Muscle of back (tissue), 11 donors: ENCODE data around the gene DAPK2. TPM values are rescaled to one million over a fixed set of nuclear protein-coding genes. Genes with fewer than 3 reads are reported as not detected.
A peak's percentile ranks its signal among the peaks of the same experiment; 100 is the strongest.

Experiments used
- DNase-seq, 3 donors: peaks; one replicate each; pipeline versions ENCODE4 v3.0.0 to v3.0.0-alpha.2; 2013
- polyA plus RNA-seq, 10 donors: library from polyadenylated mRNA; unstranded; fragments of 120-200 nt; gene quantifications; one replicate each; pipeline ENCODE4 v1.2.1, GENCODE V29; 2013; ENCODE audit not compliant: insufficient read length in 10 of 10

Gene DAPK2
- polyA plus RNA-seq, 10 donors: 2.3 to 5.6 (median 3.4) TPM

DNA sequence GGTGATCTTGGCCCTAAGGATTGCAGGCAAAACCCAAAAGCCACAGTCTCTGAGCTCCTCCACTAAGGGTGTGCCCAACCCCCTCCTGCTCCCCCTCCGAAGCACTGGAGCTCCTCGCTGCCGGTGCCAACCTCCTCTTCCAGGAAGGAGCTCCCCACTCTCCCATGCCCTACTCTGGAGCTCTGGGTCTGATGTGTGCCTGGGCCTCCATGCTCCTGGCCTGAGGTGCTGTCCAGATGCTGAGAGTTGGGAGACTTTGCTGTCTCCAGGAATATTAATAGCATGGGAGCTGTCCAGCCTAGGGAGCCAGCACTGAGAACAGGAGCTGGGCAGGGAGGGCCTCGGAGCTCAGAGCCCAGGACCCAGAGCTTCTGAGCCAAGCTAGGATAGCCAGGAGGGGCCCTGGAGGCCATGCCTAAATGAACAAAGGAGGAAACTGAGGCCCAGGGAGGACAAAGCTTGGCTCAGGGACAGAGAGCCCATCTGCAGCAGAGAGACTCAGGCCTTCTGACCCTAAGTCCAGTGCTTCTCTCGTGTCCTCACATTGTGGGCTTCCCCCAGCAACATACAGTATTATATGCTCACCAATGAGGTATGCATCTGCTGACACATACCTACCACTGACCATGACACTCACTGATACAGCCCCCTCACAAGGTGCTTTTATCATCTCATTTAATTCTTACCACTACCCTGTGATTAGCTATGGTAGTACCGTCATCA is 175.6 kb downstream of the DAPK2 start:
- peak; percentile 80 to 90 (median 84) for DNase-seq

DNA sequence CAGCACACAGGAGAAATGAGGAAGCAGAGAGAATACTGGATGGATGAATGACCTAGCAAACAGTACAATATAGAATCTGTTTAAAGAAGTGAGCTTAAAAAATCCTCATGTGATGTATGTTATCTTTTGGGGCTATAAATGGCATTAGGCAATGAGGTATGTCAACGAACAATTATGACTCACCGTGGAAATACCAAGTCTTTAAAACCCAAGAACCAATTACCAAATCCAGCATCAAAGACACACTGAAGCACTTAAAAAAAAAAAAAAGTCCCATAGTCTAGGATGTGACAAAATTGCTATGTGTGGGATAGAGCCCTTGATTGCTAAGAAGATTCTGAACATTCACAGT is 176.3 kb downstream of the DAPK2 start:
- DNase-seq: no peak

DNA sequence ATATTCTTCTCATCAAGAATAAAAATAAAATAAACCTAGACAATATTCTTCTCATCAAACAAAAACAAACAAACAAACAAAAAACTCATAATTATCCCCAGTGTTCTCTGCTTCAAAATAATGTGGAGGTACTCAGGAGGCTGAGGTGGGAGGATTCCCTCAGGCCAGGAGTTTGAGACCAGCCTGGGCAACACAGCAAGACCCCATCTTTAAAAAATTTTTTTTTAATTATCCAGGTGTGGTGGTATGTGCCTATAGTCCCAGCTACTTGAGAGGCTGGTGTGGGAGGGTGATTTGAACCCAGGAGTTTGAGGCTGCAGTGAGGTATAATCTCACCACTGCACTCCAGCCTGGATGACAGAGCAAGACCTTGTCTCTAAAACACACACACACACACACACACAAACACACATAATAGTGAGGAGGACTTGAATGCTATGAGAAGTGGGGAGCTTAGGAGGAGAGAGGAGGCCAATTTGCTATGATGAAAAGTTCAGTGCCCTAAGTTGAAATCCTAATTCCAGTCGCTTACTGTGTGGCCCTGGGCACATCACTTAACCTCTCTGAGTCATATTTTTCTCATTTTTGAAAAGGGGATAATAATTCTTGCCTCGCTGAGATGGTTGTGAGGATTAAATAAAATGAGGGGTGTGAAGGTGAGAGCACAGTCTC is 176.8 kb downstream of the DAPK2 start:
- DNase-seq: no peak

DNA sequence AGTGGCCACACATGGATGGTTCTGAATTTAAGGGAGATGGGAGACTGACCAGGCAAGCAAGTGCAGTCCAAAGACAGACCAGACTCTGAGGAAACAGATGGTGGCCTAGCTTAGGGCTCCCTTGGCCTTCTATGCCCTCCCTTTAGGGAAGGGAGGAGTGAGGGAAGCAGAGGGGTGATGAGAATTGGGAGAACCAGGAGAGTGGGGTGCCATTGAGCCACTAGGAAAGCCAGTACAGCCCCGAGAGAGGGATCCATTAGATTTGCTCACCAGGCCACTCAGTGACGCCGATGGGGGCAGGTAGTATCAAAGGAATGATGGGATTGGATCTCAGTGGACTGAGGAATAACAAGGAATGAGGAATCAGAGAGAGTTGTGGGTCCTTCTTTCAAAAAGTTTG is 182.1 kb downstream of the DAPK2 start:
- DNase-seq: no peak

DNA sequence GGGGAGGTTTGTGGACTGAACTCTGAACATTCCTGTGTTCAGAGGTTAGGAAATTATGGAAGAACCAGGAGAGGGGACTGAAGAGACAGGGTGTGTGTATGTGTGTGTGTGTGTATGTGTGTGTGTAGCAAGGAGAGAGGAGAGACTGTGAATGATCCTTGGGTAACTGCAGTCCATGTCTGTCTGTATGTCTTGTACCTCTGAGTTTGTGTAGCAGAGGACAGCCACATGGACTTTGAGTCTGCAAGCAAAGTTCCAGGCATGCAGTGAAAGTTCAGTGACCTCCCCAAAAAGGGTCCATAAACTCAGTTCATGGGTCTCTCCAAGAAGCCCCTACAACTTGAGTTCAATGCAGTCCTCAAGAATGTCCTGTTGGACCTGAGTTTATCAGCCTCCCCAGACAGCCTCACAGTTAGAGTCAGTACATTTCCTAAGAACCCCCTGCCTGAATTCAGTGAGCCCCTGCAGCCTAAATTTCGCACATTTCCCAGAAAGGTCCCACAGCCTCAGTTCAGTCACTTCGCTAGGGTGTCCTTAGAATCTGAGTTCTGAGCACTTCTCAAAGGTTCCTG is 184.3 kb downstream of the DAPK2 start:
- DNase-seq: no peak

DNA sequence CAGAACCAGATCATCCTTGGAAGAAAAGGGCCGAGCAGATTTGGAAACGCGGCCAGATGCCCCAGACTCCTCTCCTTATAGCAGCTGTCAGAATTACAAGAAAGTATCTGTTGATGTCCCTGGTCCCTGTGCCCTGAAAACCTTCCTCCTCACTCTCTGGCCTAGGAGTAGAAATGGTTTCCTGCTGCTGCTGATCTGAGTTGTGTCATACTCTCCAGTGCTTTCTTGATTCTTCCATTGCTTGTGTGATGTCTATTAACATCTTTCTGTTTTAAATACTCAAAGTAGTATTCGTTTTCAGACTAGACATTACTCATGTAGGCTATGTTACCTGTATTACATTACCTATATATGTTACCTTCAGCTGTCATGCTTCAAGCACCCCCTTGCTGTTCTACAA is 185.7 kb downstream of the DAPK2 start:
- no peak for DNase-seq

DNA sequence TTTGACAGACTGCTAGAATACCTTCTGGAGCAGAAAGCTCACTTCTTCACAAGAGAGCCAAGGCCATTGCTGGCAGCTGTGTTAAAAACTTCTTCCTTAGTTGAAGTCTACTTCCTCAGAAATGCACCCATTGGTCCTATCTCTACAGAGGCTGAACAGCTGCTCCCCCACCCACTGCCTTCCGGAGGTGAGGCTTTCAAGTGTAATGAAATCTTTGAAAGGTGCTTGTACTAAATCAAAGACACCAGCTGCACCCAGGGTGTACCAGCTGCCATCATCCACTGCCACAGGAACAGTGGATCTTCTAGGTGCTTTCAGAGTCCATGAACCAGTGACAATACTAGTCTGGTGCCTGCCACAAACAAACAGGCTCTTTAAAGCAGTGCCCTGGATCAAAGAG is 186.1 kb downstream of the DAPK2 start:
- DNase-seq: no peak

DNA sequence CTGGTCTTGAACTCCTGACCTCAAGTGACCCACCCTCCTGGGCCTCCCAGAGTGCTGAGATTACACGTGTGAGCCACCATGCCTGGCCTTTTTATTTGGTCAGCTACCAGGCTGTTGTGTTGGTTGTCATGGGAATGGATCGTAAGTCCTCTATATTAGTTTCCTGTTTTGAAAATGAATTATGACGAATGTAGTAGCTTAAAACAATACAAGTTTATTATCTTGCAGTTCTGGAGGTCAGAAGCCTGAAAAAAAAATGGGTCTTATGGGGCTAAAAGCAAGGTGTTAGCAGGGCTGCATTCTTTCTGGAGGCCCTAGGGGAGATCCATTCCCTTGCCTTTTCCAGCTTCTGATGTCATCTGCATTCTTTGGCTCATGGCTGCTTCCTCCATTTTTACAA is 187.4 kb downstream of the DAPK2 start:
- DNase-seq: peak in 2 of 3 donors; percentile 43 to 44

DNA sequence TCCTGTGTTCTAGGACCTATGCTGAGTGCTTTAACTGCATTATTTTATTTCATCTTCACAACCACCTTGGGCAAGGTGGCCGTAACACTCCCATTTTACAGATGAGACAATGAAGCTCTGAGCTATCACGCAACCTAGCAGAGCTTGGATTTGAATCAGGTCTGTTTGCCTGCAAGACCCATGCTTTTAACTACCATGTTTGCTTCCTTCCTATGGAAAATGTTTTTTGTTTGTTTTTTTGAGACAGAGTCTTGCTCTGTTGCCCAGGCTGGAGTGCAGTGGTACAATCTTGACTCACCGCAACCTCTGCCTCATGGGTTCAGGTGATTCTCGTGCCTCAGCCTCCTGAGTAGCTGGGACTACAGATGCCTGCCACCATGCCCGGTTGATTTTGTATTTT is 187.8 kb downstream of the DAPK2 start:
- no peak for DNase-seq

DNA sequence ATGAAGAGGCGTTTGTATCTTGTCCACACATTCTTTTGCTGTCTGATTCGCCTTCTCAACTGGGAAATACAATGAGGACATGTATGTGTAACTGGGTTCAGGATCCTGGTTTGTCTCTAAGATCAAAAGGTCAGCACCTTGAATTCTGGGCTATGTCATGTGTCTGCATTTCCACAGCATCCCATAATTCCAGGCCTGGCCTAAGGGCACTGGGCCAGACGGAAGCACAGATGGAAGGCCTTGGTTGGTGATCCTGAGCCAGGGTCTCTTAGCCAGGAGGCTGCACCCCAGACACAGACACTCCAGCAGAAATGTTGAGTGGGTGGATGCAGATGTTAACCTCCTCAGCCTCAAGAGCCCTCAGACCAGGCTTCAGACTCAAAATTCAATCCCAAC is 188.8 kb downstream of the DAPK2 start:
- no peak for DNase-seq

Other genes with a start within 250 kb of the DAPK2 start
- gene HERC1, start 212.5 kb downstream of the DAPK2 start, polyA plus RNA-seq: 10 to 100 TPM; 39.0 to 60.5 (median 48.7) TPM
- 10 to 100 TPM; 45.5 to 55.7 (median 49.0) TPM for gene CIAO2A, start 47.4 kb upstream of the DAPK2 start, polyA plus RNA-seq
- 10 to 100 TPM; 46.1 to 62.3 (median 56.5) TPM for gene SNX1, start 49.5 kb upstream of the DAPK2 start, polyA plus RNA-seq
- gene SNX22, start 105.2 kb upstream of the DAPK2 start, polyA plus RNA-seq: 1 to 10 TPM in 3 of 10 donors, under 1 TPM in 7; 0.39 to 1.5 (median 0.80) TPM
- gene PPIB, start 116.5 kb upstream of the DAPK2 start, polyA plus RNA-seq: 100 to 1,000 TPM; 231 to 484 (median 310) TPM